T-helper 2 cell treated with Interferon-gamma antibody and Interleukin-4, amounts not matched to agents 5 μg/mL and 100 μg/mL, for 36 hours (primary cell): Measurements from ENCODE around the gene RGS7.

Experiments
- DNase-seq: peaks from one replicate; pipeline ENCODE4 v3.0.0; 2021; ENCODE audit warnings: low spot score
- H3K27ac Mint-ChIP-seq: one replicate; pipeline ENCODE4 v1.8.0; 2021; ENCODE audit warnings: mild to moderate bottlenecking, mixed read lengths
- H3K27me3 Mint-ChIP-seq: one replicate; pipeline ENCODE4 v1.8.0; 2021; ENCODE audit warnings: low read depth, mixed read lengths
- H3K36me3 Mint-ChIP-seq: one replicate; pipeline ENCODE4 v1.8.0; 2021; ENCODE audit warnings: low read depth, mixed read lengths
- H3K4me1 Mint-ChIP-seq: one replicate; pipeline ENCODE4 v1.8.0; 2021; ENCODE audit warnings: low read depth, mixed read lengths
- H3K4me3 Mint-ChIP-seq: one replicate; pipeline ENCODE4 v1.8.0; 2022; ENCODE audit warnings: mild to moderate bottlenecking, moderate library complexity, mixed read lengths
- H3K9me3 Mint-ChIP-seq: one replicate; pipeline ENCODE4 v1.8.0; 2021; ENCODE audit warnings: mixed read lengths

RGS7 gene

GRCh38 chr1:240866724-240867123 lies 490.3 kb downstream of the RGS7 start:
- H3K36me3 Mint-ChIP-seq, result no peaks in the 10 kb centered on the region
- no peak overlapping the region for H3K27ac Mint-ChIP-seq
- H3K4me1 Mint-ChIP-seq, result no peaks in the 10 kb centered on the region
- no peaks in the 10 kb centered on the region for H3K27me3 Mint-ChIP-seq
- H3K9me3 Mint-ChIP-seq, result no peaks in the 10 kb centered on the region
- no peak for DNase-seq
- H3K4me3 Mint-ChIP-seq, result no peak overlapping the region

DNA sequence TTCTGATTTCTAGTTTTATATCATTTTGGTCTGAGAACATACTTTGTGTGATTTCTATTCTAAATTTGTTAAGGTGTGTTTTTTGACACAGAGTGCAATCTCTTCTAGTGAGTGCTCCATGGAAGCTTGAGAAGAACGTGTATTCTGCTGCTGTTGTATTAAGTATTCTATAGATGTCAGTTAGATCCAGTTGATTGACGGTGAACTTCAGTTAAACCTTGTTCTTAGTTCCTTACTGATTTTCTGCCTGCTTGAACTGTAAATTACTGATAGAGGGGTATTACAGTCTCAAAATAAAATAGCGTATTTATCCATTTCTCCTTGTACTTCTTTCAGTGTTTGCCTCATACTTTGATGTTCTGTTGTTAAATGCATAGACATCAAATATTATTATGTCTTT lies 497.0 kb downstream of the RGS7 start:
- H3K9me3 Mint-ChIP-seq, result no peaks in the 10 kb centered on the region
- H3K4me3 Mint-ChIP-seq, result no peak overlapping the region
- no peak for DNase-seq
- no peaks in the 10 kb centered on the region for H3K36me3 Mint-ChIP-seq
- H3K27me3 Mint-ChIP-seq, result no peaks in the 10 kb centered on the region
- H3K27ac Mint-ChIP-seq, result no peak overlapping the region
- no peaks in the 10 kb centered on the region for H3K4me1 Mint-ChIP-seq

GRCh38 chr1:240854367-240854766 lies 502.6 kb downstream of the RGS7 start:
- no peaks in the 10 kb centered on the region for H3K4me1 Mint-ChIP-seq
- H3K4me3 Mint-ChIP-seq, result no peak overlapping the region
- peaks cover 17% of the 10 kb centered on the region for H3K9me3 Mint-ChIP-seq
- H3K27ac Mint-ChIP-seq, result no peak overlapping the region
- no peaks in the 10 kb centered on the region for H3K36me3 Mint-ChIP-seq
- H3K27me3 Mint-ChIP-seq, result no peaks in the 10 kb centered on the region
- no peak for DNase-seq

DNA sequence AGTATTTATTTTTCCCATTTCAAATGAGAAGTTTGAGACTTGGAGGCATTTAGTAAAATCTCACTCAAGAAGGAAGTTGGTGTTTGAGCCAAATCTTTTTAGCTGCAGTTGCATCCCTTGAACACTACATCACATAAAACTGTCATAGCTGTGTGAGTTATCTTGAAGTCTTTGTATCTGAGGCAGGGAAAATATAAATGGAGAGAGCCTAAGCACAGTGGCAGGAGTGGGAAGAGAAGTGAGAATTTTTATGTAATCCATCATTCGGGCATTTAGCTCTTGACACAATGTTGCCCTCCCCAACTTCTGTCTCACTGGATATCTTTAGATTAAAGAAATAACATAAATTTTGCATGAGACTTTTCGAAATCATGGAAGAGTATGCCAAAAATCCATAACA lies 509.7 kb downstream of the RGS7 start:
- Mint-ChIP-seq H3K9me3 (peaks cover 23% of the 10 kb centered on the region), H3K4me3 (no peak overlapping the region), H3K4me1 (no peaks in the 10 kb centered on the region), H3K27ac (no peak overlapping the region), H3K27me3 (no peaks in the 10 kb centered on the region), H3K36me3 (no peaks in the 10 kb centered on the region)
- DNase-seq, result no peak

DNA sequence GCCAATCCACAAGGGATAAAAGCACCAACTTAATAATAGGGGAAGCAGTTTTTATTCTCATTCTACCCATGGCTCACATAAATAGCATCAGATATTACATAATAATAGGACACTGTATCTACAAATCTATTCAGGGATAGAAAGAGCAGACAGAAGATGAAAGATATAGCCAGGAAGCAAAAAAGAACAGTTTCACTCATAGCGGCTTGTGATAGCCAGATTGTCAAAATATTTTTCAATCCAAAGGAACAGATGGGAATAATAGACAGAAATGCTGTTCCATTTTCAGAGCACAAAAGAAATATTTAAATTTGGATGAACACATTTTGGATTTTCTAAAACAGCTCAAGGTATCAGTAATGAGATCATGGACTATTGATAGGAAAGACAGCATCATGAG lies 512.5 kb downstream of the RGS7 start:
- DNase-seq, result no peak
- Mint-ChIP-seq H3K27ac (no peak overlapping the region), H3K9me3 (peaks cover 5% of the 10 kb centered on the region), H3K36me3 (no peaks in the 10 kb centered on the region), H3K4me1 (no peaks in the 10 kb centered on the region), H3K4me3 (no peak overlapping the region), H3K27me3 (no peaks in the 10 kb centered on the region)

- Mint-ChIP-seq H3K36me3 (no peaks in the 10 kb centered on the region), H3K9me3 (peaks cover 8% of the 10 kb centered on the region), H3K4me3 (no peak overlapping the region), H3K27ac (no peak overlapping the region), H3K4me1 (no peaks in the 10 kb centered on the region), H3K27me3 (no peaks in the 10 kb centered on the region)
- DNase-seq, result no peak
These were observed 513.2 kb downstream of the RGS7 start for GRCh38 chr1:240843798-240844197.

DNA sequence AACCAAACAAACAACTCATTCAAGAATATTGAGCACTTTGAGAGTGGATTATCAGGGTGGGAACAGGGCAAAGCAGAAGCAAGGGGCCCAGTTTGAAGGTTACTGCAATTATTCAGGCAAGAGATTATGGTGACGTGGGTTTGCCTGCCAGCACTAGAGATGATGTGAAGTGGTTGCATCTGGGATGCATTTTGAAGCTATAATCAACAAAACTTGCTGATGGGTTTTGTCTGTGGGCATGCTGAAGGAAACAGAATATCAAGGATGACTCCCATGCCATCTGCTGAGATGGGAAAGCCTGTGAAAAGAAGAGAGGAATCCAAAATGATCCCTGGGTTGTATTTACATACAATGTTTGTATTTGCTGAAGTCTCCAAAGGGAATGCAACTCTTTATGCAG lies 520.7 kb downstream of the RGS7 start:
- H3K4me3 Mint-ChIP-seq, result no peak overlapping the region
- H3K9me3 Mint-ChIP-seq, result peaks cover 3% of the 10 kb centered on the region
- no peak for DNase-seq
- H3K27ac Mint-ChIP-seq, result no peak overlapping the region
- no peaks in the 10 kb centered on the region for H3K36me3 Mint-ChIP-seq
- no peaks in the 10 kb centered on the region for H3K27me3 Mint-ChIP-seq
- no peaks in the 10 kb centered on the region for H3K4me1 Mint-ChIP-seq

DNA sequence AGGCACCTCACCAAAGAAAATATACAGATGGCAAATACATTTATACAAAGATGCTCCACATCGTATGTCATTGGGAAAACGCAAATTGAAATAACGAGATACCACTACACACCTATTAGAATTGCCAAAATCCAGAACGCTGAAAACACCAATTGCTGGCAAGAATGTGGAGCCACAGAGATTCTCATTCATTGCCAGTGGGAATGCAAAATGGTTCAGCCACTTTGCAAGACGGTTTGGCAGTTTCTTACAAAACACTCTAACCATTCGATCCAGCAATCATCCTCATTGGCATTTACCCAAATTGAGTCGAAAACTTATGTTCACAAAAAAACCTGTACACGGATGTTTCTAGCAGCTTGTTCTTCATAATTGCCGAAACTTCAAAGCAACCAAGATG lies 521.7 kb downstream of the RGS7 start:
- Mint-ChIP-seq H3K4me3 (no peak overlapping the region), H3K4me1 (no peaks in the 10 kb centered on the region), H3K27ac (no peak overlapping the region), H3K9me3 (peaks cover 3% of the 10 kb centered on the region), H3K36me3 (no peaks in the 10 kb centered on the region), H3K27me3 (no peaks in the 10 kb centered on the region)
- DNase-seq, result no peak

GRCh38 chr1:240833075-240833474 lies 523.9 kb downstream of the RGS7 start:
- no peak overlapping the region for H3K4me3 Mint-ChIP-seq
- H3K9me3 Mint-ChIP-seq, result no peaks in the 10 kb centered on the region
- no peak overlapping the region for H3K27ac Mint-ChIP-seq
- no peaks in the 10 kb centered on the region for H3K36me3 Mint-ChIP-seq
- no peaks in the 10 kb centered on the region for H3K4me1 Mint-ChIP-seq
- no peak for DNase-seq
- no peaks in the 10 kb centered on the region for H3K27me3 Mint-ChIP-seq

DNA sequence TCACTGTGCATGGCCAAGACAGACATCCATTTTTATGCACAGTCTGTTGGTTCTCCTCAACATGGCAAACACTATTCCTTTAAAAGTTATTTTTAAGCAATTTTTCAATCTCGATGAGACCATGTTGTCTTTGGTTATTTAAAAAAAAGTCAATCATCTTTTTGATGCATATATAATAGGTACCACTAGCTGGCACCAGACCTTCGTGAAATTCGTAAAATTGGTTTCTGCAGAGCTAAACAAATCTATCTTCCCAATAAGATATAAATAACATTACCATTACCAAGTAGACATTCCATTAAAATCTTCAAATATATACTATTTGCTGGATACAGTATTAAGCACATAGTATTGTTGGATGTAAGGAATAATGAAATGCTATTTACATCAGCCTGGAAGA lies 525.1 kb downstream of the RGS7 start:
- DNase-seq, result no peak
- H3K4me3 Mint-ChIP-seq, result no peak overlapping the region
- H3K9me3 Mint-ChIP-seq, result no peaks in the 10 kb centered on the region
- no peaks in the 10 kb centered on the region for H3K27me3 Mint-ChIP-seq
- no peaks in the 10 kb centered on the region for H3K36me3 Mint-ChIP-seq
- H3K27ac Mint-ChIP-seq, result no peak overlapping the region
- no peaks in the 10 kb centered on the region for H3K4me1 Mint-ChIP-seq

- Mint-ChIP-seq H3K9me3 (no peaks in the 10 kb centered on the region), H3K36me3 (no peaks in the 10 kb centered on the region)
- no peak for DNase-seq
These were observed 525.8 kb downstream of the RGS7 start for GRCh38 chr1:240831191-240831631.

DNA sequence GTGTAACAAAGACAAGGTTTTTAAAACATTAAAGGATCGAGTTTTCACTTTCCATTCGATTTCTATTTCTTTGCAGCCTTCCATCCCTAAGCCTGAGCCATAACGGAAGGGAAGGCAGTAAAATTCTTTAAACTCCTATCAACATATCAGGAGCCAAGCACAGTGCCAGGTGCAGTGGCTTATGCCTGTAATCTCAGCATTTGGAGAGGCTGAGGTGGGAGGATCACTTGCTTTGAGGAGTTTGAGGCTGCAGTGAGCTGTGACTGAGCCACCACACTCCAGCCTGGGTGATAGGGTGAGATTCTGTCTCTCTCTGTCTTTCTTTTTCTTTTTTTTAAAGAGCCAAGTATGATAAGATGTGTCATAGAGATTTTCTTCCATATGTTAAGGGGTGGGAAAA lies 527.5 kb downstream of the RGS7 start:
- Mint-ChIP-seq H3K27me3 (no peaks in the 10 kb centered on the region), H3K4me1 (no peaks in the 10 kb centered on the region), H3K36me3 (no peaks in the 10 kb centered on the region), H3K9me3 (peaks cover 6% of the 10 kb centered on the region), H3K4me3 (no peak overlapping the region), H3K27ac (no peak overlapping the region)
- no peak for DNase-seq

More at GRCh38 chr1:240831191-240831631, 525.8 kb downstream of the RGS7 start:
- Mint-ChIP-seq H3K4me1 (no peaks in the 10 kb centered on the region), H3K27me3 (no peaks in the 10 kb centered on the region), H3K4me3 (no peak overlapping the region), H3K27ac (no peak overlapping the region)

- no peak overlapping the region for H3K4me3 Mint-ChIP-seq
- H3K9me3 Mint-ChIP-seq, result peaks cover 6% of the 10 kb centered on the region
- H3K27ac Mint-ChIP-seq, result no peak overlapping the region
- H3K27me3 Mint-ChIP-seq, result no peaks in the 10 kb centered on the region
- no peaks in the 10 kb centered on the region for H3K36me3 Mint-ChIP-seq
- DNase-seq, result no peak
- H3K4me1 Mint-ChIP-seq, result no peaks in the 10 kb centered on the region
These were observed 529.2 kb downstream of the RGS7 start for GRCh38 chr1:240827786-240828185.

DNA sequence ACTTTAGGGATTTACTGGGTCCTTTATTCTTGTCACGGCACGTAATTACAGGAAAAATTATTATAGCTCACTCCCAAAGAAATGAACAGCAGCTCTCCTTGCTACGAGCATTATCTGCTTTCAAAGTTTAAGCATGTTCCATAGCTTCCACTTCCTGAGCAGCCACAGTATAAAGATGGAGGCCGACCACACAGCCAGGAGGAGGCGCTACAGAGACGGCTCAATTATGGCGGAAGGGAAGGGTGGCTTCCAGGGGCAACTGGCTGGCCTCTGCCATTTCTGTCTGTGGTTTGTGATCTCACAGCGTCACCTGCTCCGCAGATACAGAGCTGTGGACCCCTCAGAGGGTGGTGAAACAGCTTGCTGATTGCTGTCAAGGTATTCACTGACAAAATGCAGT lies 532.8 kb downstream of the RGS7 start:
- no peak for DNase-seq
- peaks cover 6% of the 10 kb centered on the region for H3K9me3 Mint-ChIP-seq
- no peak overlapping the region for H3K4me3 Mint-ChIP-seq
- H3K27me3 Mint-ChIP-seq, result no peaks in the 10 kb centered on the region
- no peak overlapping the region for H3K27ac Mint-ChIP-seq
- H3K36me3 Mint-ChIP-seq, result no peaks in the 10 kb centered on the region
- no peaks in the 10 kb centered on the region for H3K4me1 Mint-ChIP-seq

DNA sequence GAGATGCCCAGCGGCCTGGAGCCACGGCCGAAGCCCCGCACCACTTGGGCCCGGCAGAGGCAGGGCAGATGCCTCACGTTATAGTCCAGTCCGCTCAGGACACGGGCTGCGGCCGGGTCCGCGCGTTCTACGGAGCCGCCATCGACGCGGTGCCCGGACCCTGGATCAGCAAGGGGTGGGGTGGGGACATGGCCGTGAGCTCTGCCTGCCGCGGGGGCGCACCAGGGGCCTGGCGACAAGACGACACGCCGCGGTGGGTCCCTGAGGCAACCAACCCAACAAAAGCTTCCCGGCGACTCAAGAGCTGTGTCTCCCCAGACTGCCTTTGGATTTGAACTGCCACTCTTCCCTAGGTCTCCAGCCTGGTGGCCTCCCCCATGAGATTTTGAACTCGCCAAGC lies 533.6 kb downstream of the RGS7 start:
- Mint-ChIP-seq H3K27ac (no peak overlapping the region), H3K27me3 (no peaks in the 10 kb centered on the region), H3K4me1 (no peaks in the 10 kb centered on the region), H3K9me3 (peaks cover 6% of the 10 kb centered on the region), H3K4me3 (no peak overlapping the region), H3K36me3 (no peaks in the 10 kb centered on the region)
- no peak for DNase-seq
